A673 (cell line): ENCODE data around the gene MICAL2. TPM values are rescaled to one million over a fixed set of nuclear protein-coding genes. Genes with fewer than 3 reads are reported as not detected.

ENCODE experiments used
- BruUV-seq: library from RNA; stranded (reverse); fragments of 400-500 nt; replicated peaks from 2 replicates; lab custom pipeline; 2021; lab: Mats Ljungman, UMichigan
- CTCF ChIA-PET: fragments of 300-600 bp; sonication (Branson Sonifier 250); formaldehyde crosslinking; loops from one replicate; lab custom pipeline; 2022; ENCODE audit warnings: antibody characterized with exemption; lab: Charles Lee
- POLR2A ChIA-PET: fragments of 300-600 bp; sonication (Branson Sonifier 250); formaldehyde crosslinking; loops from one replicate; lab custom pipeline; 2022; ENCODE audit warnings: antibody characterized with exemption; ENCODE audit not compliant: low non-redundant PET; lab: Charles Lee
- DNase-seq: peaks from one replicate; pipeline ENCODE4 v3.0.0-alpha.2; 2015; ENCODE audit warnings: low spot score
- H3K27ac ChIP-seq: fragments of 200-600 bp; sonication (generic); 2 replicates; pipeline ENCODE4 v1.5.1; 2016; ENCODE audit warnings: mixed run types, low read depth, mild to moderate bottlenecking, mixed read lengths, antibody characterized with exemption, low read length; ENCODE audit not compliant: poor library complexity, severe bottlenecking
- H3K27me3 ChIP-seq: fragments of 200-600 bp; sonication (generic); replicated peaks from 2 replicates; pipeline ENCODE4 v1.6.1; 2017; ENCODE audit warnings: mixed run types, low read depth, mild to moderate bottlenecking, mixed read lengths, antibody characterized with exemption, low read length; ENCODE audit not compliant: insufficient read depth, poor library complexity
- H3K36me3 ChIP-seq: fragments of 200-600 bp; sonication (generic); 2 replicates; pipeline ENCODE4 v1.6.1; 2016; ENCODE audit warnings: mixed run types, mild to moderate bottlenecking, mixed read lengths, antibody characterized with exemption, low read length; ENCODE audit not compliant: insufficient read depth, poor library complexity, severe bottlenecking
- H3K4me1 ChIP-seq: fragments of 200-600 bp; sonication (generic); 2 replicates; pipeline ENCODE4 v1.6.1; 2017; ENCODE audit warnings: mixed run types, mild to moderate bottlenecking, mixed read lengths, antibody characterized with exemption, low read length; ENCODE audit not compliant: insufficient read depth, poor library complexity, severe bottlenecking
- H3K4me3 ChIP-seq: fragments of 200-600 bp; sonication (generic); 2 replicates; pipeline ENCODE4 v1.5.1; 2016; ENCODE audit warnings: low read depth, mixed run types, mild to moderate bottlenecking, mixed read lengths, low read length; ENCODE audit not compliant: poor library complexity, severe bottlenecking
- H3K9me3 ChIP-seq: fragments of 200-600 bp; sonication (generic); 2 replicates; pipeline ENCODE4 v1.6.1; 2016; ENCODE audit warnings: mixed run types, low read depth, mild to moderate bottlenecking, mixed read lengths, antibody characterized with exemption, low read length; ENCODE audit not compliant: poor library complexity, severe bottlenecking
- CTCF ChIP-seq: fragments of 300-800, 200-600 bp; sonication (generic); conservative IDR thresholded peaks from 2 replicates; pipeline ENCODE4 v1.5.1; 2017; ENCODE audit warnings: low read depth, mild to moderate bottlenecking, antibody characterized with exemption, low read length, moderate library complexity, mixed read lengths
- EZH2 ChIP-seq: fragments of 200-600 bp; sonication (generic); IDR thresholded peaks from 2 replicates; pipeline ENCODE4 v1.6.1; 2017; ENCODE audit warnings: borderline replicate concordance, low read depth, mild to moderate bottlenecking, mixed read lengths, antibody characterized with exemption, low read length; ENCODE audit not compliant: poor library complexity, severe bottlenecking
- intact Hi-C: fragments of 100-400 bp; cut with micrococcal nuclease; formaldehyde crosslinking; loops from one replicate; pipeline ENCODE4 v1.10.0; 2022; ENCODE audit not compliant: unreplicated experiment
- total RNA-seq: library from RNA; stranded (reverse); gene quantifications from 2 replicates; pipeline ENCODE4 v1.2.3, GENCODE V29; 2021

MICAL2 gene
- total RNA-seq, 1 experiment from 2014 or later = 1.1 TPM

- H3K4me1 ChIP-seq = peaks cover 13% of the 10 kb centered on the region
- DNase-seq = peak; percentile 31
- H3K36me3 ChIP-seq = no peaks in the 10 kb centered on the region
- no peak overlapping the region for H3K27ac ChIP-seq
- intact Hi-C loops = no loop called here
- no peaks in the 10 kb centered on the region for H3K9me3 ChIP-seq
- no TSS peak for BruUV-seq
- no peaks in the 10 kb centered on the region for H3K27me3 ChIP-seq
- CTCF ChIA-PET = no interaction called here
- TF ChIP-seq EZH2 (no peak), CTCF (no peak)
- POLR2A ChIA-PET = no interaction called here
- no peak overlapping the region for H3K4me3 ChIP-seq
These were observed 22.3 kb upstream of the MICAL2 start for GRCh38 chr11:12088047-12088481.

- ChIA-PET POLR2A (no interaction called here), CTCF (no interaction called here)
- TF ChIP-seq EZH2 (no peak), CTCF (no peak)
- Histone ChIP-seq H3K27ac (no peak overlapping the region), H3K36me3 (no peaks in the 10 kb centered on the region), H3K27me3 (no peaks in the 10 kb centered on the region), H3K4me1 (peaks cover 13% of the 10 kb centered on the region), H3K4me3 (no peak overlapping the region), H3K9me3 (no peaks in the 10 kb centered on the region)
- no peak for DNase-seq
- BruUV-seq = no TSS peak
- intact Hi-C loops = no loop called here
These were observed 21.9 kb upstream of the MICAL2 start for GRCh38 chr11:12088531-12088930.

- H3K4me3 ChIP-seq = no peak overlapping the region
- peaks cover 13% of the 10 kb centered on the region for H3K4me1 ChIP-seq
- CTCF ChIA-PET = no interaction called here
- TF ChIP-seq CTCF (no peak), EZH2 (no peak)
- no peaks in the 10 kb centered on the region for H3K36me3 ChIP-seq
- POLR2A ChIA-PET = no interaction called here
- intact Hi-C loops = no loop called here
- no peaks in the 10 kb centered on the region for H3K9me3 ChIP-seq
- BruUV-seq = no TSS peak
- no peak overlapping the region for H3K27ac ChIP-seq
- DNase-seq = no peak
- no peaks in the 10 kb centered on the region for H3K27me3 ChIP-seq
These were observed 21.3 kb upstream of the MICAL2 start for GRCh38 chr11:12089041-12089440.
